Gastroesophageal sphincter (tissue), 3 donors: ENCODE measurements around the gene KIF5C.

Experiments
- EP300 ChIP-seq: sonication (generic); formaldehyde crosslinking; IDR thresholded peaks from one replicate; pipeline ENCODE4 v1.6.1; 2017; ENCODE audit warnings: antibody characterized with exemption, mild to moderate bottlenecking
- POLR2A ChIP-seq, 2 donors: fragments of 450-650 bp; IDR thresholded peaks; one replicate each; pipeline ENCODE4 v1.6.1; 2017; ENCODE audit warnings: antibody characterized with exemption in 2 of 2, mild to moderate bottlenecking in 2 of 2, moderate library complexity in 1 of 2
- POLR2AphosphoS5 ChIP-seq: sonication (generic); formaldehyde crosslinking; IDR thresholded peaks from one replicate; pipeline ENCODE4 v1.6.1; 2017; ENCODE audit warnings: antibody characterized with exemption
- TF ChIP-seq, protein P1 (sequence below), 4 experiments: fragments of 200-600 bp in 2 of 4; fragments of 450-650 bp in 2 of 4; sonication (generic) in 1 of 4; IDR thresholded peaks; one replicate each; pipeline ENCODE4 v1.5.1; 2017 to 2019; ENCODE audit warnings: antibody characterized with exemption in 4 of 4, mild to moderate bottlenecking in 2 of 4, moderate library complexity in 2 of 4

GRCh38 chr2:149039213-149039724 lies 164.2 kb downstream of the KIF5C start:
- TF ChIP-seq, protein P1, sequence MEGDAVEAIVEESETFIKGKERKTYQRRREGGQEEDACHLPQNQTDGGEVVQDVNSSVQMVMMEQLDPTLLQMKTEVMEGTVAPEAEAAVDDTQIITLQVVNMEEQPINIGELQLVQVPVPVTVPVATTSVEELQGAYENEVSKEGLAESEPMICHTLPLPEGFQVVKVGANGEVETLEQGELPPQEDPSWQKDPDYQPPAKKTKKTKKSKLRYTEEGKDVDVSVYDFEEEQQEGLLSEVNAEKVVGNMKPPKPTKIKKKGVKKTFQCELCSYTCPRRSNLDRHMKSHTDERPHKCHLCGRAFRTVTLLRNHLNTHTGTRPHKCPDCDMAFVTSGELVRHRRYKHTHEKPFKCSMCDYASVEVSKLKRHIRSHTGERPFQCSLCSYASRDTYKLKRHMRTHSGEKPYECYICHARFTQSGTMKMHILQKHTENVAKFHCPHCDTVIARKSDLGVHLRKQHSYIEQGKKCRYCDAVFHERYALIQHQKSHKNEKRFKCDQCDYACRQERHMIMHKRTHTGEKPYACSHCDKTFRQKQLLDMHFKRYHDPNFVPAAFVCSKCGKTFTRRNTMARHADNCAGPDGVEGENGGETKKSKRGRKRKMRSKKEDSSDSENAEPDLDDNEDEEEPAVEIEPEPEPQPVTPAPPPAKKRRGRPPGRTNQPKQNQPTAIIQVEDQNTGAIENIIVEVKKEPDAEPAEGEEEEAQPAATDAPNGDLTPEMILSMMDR (IDR thresholded peaks at IDR 0.05), result no peak
- TF ChIP-seq POLR2A (IDR thresholded peaks at IDR 0.05) (no peak), POLR2AphosphoS5 (no peak), EP300 (no peak)
